Lower lobe of right lung (tissue), 2 donors: Measurements from ENCODE around the gene GRAP2. TPM values are rescaled to one million over a fixed set of nuclear protein-coding genes. Genes with fewer than 3 reads are reported as not detected.
A peak's percentile ranks its signal among the peaks of the same experiment; 100 is the strongest.
"Not testable (repeated sequence)": the region's sequence is repeated elsewhere in the genome, so short reads cannot be mapped to it uniquely, and the experiment has no call there.

ENCODE experiments used
- ATAC-seq, 2 donors: fragments of 200-7000 bp; cut with Tn5 transposase; one replicate each; pipeline ENCODE4 v1.9.1; 2020 to 2022; ENCODE audit warnings: mild to moderate bottlenecking in 2 of 2, moderate library complexity in 2 of 2
- DNase-seq: peaks from one replicate; pipeline ENCODE4 v3.0.0-alpha.2; 2020
- H3K27ac ChIP-seq: fragments of 200-600 bp; one replicate; pipeline ENCODE4 v1.8.0; 2022
- H3K27me3 ChIP-seq: fragments of 200-600 bp; one replicate; pipeline ENCODE4 v1.8.0; 2022; ENCODE audit warnings: low read depth
- H3K36me3 ChIP-seq: fragments of 200-600 bp; one replicate; pipeline ENCODE4 v1.8.0; 2022; ENCODE audit warnings: mild to moderate bottlenecking
- H3K4me1 ChIP-seq: fragments of 200-600 bp; one replicate; pipeline ENCODE4 v1.8.0; 2022
- H3K4me3 ChIP-seq: fragments of 200-600 bp; one replicate; pipeline ENCODE4 v1.8.0; 2022; ENCODE audit warnings: mild to moderate bottlenecking
- H3K9me3 ChIP-seq: fragments of 200-600 bp; one replicate; pipeline ENCODE4 v1.8.0; 2022
- CTCF ChIP-seq: fragments of 200-600 bp; IDR thresholded peaks from one replicate; pipeline ENCODE4 v1.8.0; 2022; ENCODE audit warnings: antibody characterized with exemption, mild to moderate bottlenecking
- intact Hi-C: fragments of 100-400 bp; cut with DNase I; formaldehyde crosslinking; loops from one replicate; pipeline ENCODE4 v1.11.0; 2022
- total RNA-seq: library from RNA; stranded (reverse); fragmentation: NEBNext Ultra II Directional; extraction: Animal tissue kit (Norgen Biotek cat#: 25700); gene quantifications from one replicate; pipeline ENCODE4 v1.2.1, GENCODE V29; 2021
- donor health status: DM: no; HTN: yes; CAD: no; lungs with severe emphysema.

Gene GRAP2
- total RNA-seq, 1 donor from 2014 or later = 9.5 TPM

DNA sequence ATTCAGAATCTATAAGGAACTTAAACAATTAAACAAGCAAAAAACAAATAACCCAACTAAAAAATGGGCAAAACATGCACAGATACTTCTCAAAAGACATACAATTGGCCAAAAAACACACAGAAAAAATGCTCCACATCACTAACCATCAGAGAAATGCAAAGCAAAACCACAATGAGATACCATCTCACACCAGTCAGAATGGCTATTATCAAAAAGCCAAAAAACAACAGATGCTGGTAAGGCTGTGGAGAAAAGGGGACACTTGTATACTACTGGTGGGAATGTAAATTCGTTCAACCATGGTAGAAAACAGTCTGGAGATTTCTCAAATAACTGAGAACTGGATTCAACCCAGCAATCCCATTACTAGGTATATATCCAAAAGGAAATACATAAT is 32.1 kb upstream of the GRAP2 start:
- no peaks in the 10 kb centered on the region for H3K27me3 ChIP-seq
- intact Hi-C loops = no loop called here
- H3K4me3 ChIP-seq = no peak overlapping the region
- no peaks in the 10 kb centered on the region for H3K9me3 ChIP-seq
- no peak for TF ChIP-seq CTCF
- no peaks in the 10 kb centered on the region for H3K36me3 ChIP-seq
- DNase-seq = no peak
- no peak overlapping the region for H3K27ac ChIP-seq
- no peaks in the 10 kb centered on the region for H3K4me1 ChIP-seq
- no peak for ATAC-seq

DNA sequence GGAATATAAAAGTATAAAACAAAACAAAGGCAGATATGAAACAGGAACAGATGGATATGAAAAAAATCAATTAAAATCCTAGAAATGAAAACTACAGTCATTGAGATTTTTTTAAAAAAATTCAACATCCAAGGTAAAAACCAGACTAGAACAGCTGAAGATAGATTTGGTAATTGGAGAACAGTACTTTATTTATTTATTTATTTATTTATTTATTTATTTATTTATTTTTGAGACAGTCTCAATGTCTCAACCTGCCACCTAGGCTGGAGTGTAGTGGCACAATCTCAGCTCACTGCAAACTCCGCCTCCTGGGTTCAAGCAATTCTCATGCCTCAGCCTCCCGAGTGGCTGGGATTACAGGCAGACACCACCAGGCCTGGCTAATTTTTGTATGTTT is 31.1 kb upstream of the GRAP2 start:
- not testable (repeated sequence) for H3K27ac ChIP-seq

DNA sequence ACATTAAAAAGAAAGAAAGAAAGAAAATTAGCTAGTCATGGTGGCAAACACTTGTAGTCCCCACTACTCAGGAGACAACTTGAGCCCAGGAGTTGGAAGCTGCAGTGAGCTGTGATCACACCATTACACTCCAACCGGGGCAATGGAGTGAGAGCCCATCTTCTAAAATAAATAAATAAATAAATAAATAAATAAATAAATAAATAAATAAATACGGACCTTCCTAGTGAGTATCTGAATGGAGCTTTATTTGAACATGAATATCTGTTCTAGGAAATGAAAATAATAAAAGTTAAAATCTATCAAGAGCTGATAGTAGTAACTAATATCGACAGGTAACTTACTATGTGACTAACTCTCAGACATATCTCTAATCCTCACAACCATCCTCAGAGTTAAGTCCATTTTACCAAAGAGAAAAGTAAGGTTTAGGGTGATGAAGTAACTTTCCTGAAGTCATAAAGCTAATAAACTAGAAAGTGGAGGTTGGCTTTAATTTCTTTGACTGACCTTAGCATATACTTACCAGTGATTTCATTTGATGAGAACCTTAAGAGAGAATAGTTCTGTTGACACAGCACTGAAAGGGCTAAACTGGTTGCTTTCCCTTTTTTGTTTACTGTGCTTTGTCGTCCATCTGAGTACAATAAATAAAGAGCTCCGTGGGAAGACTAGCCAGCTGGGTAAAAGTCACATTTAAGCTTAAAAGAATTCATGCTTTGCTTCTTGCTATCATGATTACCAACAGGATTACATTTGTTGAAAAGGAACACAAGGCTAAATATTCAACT is 29.7 kb upstream of the GRAP2 start:
- intact Hi-C loops = no loop called here
- Histone ChIP-seq H3K4me1 (no peaks in the 10 kb centered on the region), H3K36me3 (no peaks in the 10 kb centered on the region), H3K9me3 (no peaks in the 10 kb centered on the region), H3K27ac (no peak overlapping the region), H3K4me3 (no peak overlapping the region), H3K27me3 (no peaks in the 10 kb centered on the region)
- TF ChIP-seq CTCF = no peak
- DNase-seq (no peak), ATAC-seq (no peak)

More for the DNA sequence above, 31.1 kb upstream of the GRAP2 start:
- H3K36me3 ChIP-seq, DNase-seq, H3K9me3 ChIP-seq, ATAC-seq, H3K4me3 ChIP-seq, H3K4me1 ChIP-seq, intact Hi-C loops, H3K27me3 ChIP-seq: not testable (repeated sequence)

DNA sequence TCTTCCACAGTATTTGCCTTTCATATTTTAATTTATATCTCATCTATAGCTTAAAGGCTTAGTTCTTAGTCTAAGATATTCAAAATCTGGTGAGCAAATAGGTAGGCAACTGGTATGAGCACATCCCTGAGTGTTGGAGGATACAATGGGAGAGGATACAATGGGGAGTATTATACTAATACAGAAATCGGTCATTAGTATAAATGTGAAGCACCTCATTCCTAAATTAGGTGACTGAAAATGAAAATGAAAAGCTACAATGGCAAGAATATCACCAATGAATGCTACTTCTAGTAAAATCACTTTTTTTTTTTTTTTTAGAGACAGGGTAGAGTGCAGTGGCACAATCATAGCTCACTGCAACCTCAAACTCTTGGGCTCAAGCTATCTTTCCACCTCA is 28.3 kb upstream of the GRAP2 start:
- Histone ChIP-seq H3K9me3 (no peaks in the 10 kb centered on the region), H3K36me3 (no peaks in the 10 kb centered on the region), H3K27ac (no peak overlapping the region), H3K4me1 (no peaks in the 10 kb centered on the region), H3K4me3 (no peak overlapping the region), H3K27me3 (peaks cover 7% of the 10 kb centered on the region)
- ATAC-seq (no peak), DNase-seq (no peak)
- no peak for TF ChIP-seq CTCF
- intact Hi-C loops = no loop called here

GRCh38 chr22:39873965-39874364 is 26.9 kb upstream of the GRAP2 start:
- Histone ChIP-seq H3K4me1 (no peaks in the 10 kb centered on the region), H3K4me3 (no peak overlapping the region), H3K9me3 (no peaks in the 10 kb centered on the region), H3K27me3 (peaks cover 7% of the 10 kb centered on the region), H3K27ac (no peak overlapping the region), H3K36me3 (no peaks in the 10 kb centered on the region)
- DNase-seq (no peak), ATAC-seq (no peak)
- TF ChIP-seq CTCF = no peak
- intact Hi-C loops = no loop called here

DNA sequence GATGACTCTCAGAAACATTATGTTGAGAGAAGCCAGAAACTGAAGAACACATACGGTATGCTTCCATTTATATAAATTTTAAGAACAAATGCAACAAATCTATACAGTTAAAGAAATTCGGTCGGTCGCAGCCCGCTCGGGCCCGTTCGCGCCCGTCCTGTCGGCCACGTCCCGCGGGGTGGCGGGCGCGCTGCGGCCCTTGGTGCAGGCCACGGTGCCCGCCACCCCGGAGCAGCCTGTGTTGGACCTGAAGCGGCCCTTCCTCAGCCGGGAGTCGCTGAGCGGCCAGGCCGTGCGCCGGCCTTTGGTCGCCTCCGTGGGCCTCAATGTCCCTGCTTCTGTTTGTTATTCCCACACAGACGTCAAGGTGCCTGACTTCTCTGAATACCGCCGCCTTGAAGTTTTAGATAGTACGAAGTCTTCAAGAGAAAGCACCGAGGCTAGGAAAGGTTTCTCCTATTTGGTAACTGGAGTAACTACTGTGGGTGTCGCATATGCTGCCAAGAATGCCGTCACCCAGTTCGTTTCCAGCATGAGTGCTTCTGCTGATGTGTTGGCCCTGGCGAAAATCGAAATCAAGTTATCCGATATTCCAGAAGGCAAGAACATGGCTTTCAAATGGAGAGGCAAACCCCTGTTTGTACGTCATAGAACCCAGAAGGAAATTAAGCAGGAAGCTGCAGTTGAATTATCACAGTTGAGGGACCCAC is 25.6 kb upstream of the GRAP2 start:
- H3K4me1 ChIP-seq, H3K4me3 ChIP-seq, intact Hi-C loops, DNase-seq, H3K27me3 ChIP-seq, H3K36me3 ChIP-seq, H3K27ac ChIP-seq, H3K9me3 ChIP-seq: not testable (repeated sequence)
- ATAC-seq = peak; percentile 33 to 48
